Endodermal cell (in vitro differentiated cells): ENCODE data around the gene CENPX. TPM values are rescaled to one million over a fixed set of nuclear protein-coding genes. Genes with fewer than 3 reads are reported as not detected.

ENCODE experiments used
- DNase-seq: peaks from one replicate; pipeline ENCODE4 v3.0.0-alpha.2; 2017
- H3K27ac ChIP-seq: 2 replicates; pipeline ENCODE4 v1.5.1; 2013; ENCODE audit warnings: mild to moderate bottlenecking, low read depth, low read length, moderate library complexity
- H3K27me3 ChIP-seq: 2 replicates; pipeline ENCODE4 v1.6.1; 2013; ENCODE audit warnings: mild to moderate bottlenecking, low read length, moderate library complexity; ENCODE audit not compliant: insufficient read depth, control insufficient read depth, poor library complexity, severe bottlenecking
- H3K36me3 ChIP-seq: 2 replicates; pipeline ENCODE4 v1.7.0; 2013; ENCODE audit warnings: mild to moderate bottlenecking, low read length, moderate library complexity; ENCODE audit not compliant: control insufficient read depth, insufficient read depth
- H3K4me1 ChIP-seq: one replicate; pipeline ENCODE4 v1.7.0; 2013; ENCODE audit warnings: low read length; ENCODE audit not compliant: control insufficient read depth, insufficient read depth
- H3K4me3 ChIP-seq: 2 replicates; pipeline ENCODE4 v1.5.1; 2013; ENCODE audit warnings: mild to moderate bottlenecking, low read length, moderate library complexity
- H3K9ac ChIP-seq: 2 replicates; pipeline ENCODE4 v1.6.1; 2013; ENCODE audit warnings: mild to moderate bottlenecking, low read length, moderate library complexity; ENCODE audit not compliant: poor library complexity, severe bottlenecking; ENCODE audit errors: extremely low read depth
- H3K9me3 ChIP-seq: 2 replicates; pipeline ENCODE4 v1.6.1; 2013; ENCODE audit warnings: mild to moderate bottlenecking, low read length, moderate library complexity; ENCODE audit not compliant: control insufficient read depth
- H3K27ac Mint-ChIP-seq: 2 replicates; pipeline ENCODE4 v1.8.0; 2020; ENCODE audit warnings: mixed read lengths
- H3K27me3 Mint-ChIP-seq: 2 replicates; pipeline ENCODE4 v1.8.0; 2021; ENCODE audit warnings: mild to moderate bottlenecking, mixed read lengths; ENCODE audit not compliant: insufficient read depth
- H3K36me3 Mint-ChIP-seq: 2 replicates; pipeline ENCODE4 v1.8.0; 2020; ENCODE audit warnings: low read depth, mixed read lengths
- H3K4me1 Mint-ChIP-seq: 2 replicates; pipeline ENCODE4 v1.8.0; 2020; ENCODE audit warnings: mixed read lengths
- H3K4me3 Mint-ChIP-seq: 2 replicates; pipeline ENCODE4 v1.8.0; 2020; ENCODE audit warnings: mild to moderate bottlenecking, moderate library complexity, mixed read lengths
- H3K9me3 Mint-ChIP-seq: 2 replicates; pipeline ENCODE4 v1.8.0; 2020; ENCODE audit warnings: mild to moderate bottlenecking, mixed read lengths
- WGBS, 2 experiments: methylation state at CpG; one replicate each; pipeline versions ENCODE4 v1.1.5 to v1.1.7; 2013; ENCODE audit warnings: missing lambda C conversion rate in 2 of 2, mixed read lengths in 1 of 2; ENCODE audit not compliant: insufficient coverage in 1 of 2, insufficient read length in 1 of 2; 5-methylcytosine and 5-hydroxymethylcytosine counted together
- total RNA-seq, 2 donors: library from RNA; stranded (reverse); fragmentation: NEBNext Ultra II Directional in 1 of 2; extraction: Animal tissue kit (Norgen Biotek cat#: 25700) in 1 of 2; gene quantifications; 2 replicates in 1 of 2; 3 replicates in 1 of 2; pipeline ENCODE4 v1.2.1, GENCODE V29; 2021
- TF ChIP-seq, protein P1 (sequence below): fragments of 200-600 bp; sonication (generic); conservative IDR thresholded peaks from 2 replicates; pipeline ENCODE4 v1.5.0; 2021; ENCODE audit warnings: antibody characterized with exemption, mild to moderate bottlenecking

CENPX gene
- total RNA-seq, 2 donors from 2014 or later = 80.0 to 85.0 TPM

DNA sequence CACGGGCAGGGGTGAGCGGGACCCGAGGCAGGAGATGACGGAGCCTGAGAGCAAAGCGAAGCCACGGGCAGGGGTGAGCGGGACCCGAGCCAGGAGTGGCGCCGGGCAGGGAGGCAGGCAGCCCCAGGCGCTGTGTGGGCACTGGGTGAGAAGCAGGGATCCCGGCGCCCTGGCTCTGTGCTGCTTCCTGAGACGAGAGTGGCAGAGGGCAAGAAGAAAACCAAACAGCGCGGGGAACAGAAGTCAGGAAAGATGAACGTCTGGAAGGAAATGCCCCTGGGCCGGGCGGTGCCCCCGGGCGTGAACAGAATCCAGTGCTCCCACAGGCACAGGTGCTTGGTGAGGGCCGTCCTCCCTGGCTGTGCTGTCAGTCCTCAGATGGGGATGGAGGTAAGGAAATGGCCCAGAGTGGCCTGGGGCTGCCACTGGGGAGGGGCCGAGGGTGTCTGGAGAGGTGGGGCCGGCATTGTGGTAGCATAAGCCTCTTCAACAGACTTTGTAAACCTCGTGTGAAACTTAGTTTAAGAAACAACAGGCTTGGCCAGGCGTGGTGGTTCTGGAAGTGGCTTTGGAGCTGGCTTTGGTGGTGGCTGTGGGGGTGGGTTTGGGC lies 35.4 kb downstream of the CENPX start:
- DNase-seq = no peak
- H3K36me3 ChIP-seq = peaks cover 25% of the 10 kb centered on the region
- Mint-ChIP-seq H3K4me3 (no peak overlapping the region), H3K27me3 (no peaks in the 10 kb centered on the region), H3K4me1 (no peaks in the 10 kb centered on the region), H3K27ac (no peak overlapping the region), H3K36me3 (peaks cover 44% of the 10 kb centered on the region), H3K9me3 (no peaks in the 10 kb centered on the region)
- TF ChIP-seq, protein P1, sequence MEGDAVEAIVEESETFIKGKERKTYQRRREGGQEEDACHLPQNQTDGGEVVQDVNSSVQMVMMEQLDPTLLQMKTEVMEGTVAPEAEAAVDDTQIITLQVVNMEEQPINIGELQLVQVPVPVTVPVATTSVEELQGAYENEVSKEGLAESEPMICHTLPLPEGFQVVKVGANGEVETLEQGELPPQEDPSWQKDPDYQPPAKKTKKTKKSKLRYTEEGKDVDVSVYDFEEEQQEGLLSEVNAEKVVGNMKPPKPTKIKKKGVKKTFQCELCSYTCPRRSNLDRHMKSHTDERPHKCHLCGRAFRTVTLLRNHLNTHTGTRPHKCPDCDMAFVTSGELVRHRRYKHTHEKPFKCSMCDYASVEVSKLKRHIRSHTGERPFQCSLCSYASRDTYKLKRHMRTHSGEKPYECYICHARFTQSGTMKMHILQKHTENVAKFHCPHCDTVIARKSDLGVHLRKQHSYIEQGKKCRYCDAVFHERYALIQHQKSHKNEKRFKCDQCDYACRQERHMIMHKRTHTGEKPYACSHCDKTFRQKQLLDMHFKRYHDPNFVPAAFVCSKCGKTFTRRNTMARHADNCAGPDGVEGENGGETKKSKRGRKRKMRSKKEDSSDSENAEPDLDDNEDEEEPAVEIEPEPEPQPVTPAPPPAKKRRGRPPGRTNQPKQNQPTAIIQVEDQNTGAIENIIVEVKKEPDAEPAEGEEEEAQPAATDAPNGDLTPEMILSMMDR = no peak
- WGBS, 2 experiments = 94 to 97% methylated on average over 22 to 26 of the region's 26 CpGs
- H3K27me3 ChIP-seq = no peaks in the 10 kb centered on the region
- no peak overlapping the region for H3K4me3 ChIP-seq
- no peak overlapping the region for H3K9ac ChIP-seq
- no peak overlapping the region for H3K27ac ChIP-seq
- no peaks in the 10 kb centered on the region for H3K9me3 ChIP-seq
- H3K4me1 ChIP-seq = no peaks in the 10 kb centered on the region

DNA sequence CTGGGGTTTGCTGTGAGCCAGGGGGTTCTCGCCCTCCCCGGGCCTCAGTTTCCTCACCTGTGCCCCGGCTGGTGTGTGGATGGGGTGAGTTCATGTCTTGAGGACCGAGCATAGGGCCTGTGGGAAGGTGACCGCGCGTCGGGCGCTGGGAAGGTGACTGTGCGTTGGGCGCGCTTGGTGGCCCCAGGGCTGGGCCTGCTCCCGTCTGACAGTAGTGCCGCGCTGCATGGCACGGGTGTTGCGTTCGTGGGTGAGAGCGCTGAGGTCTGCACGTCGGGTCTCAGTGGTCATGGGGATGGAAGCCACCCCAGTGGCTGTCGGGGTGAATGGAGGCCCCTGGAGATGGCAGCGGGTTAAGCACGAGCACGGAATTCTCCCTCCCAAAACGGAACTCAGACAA lies 36.1 kb downstream of the CENPX start:
- no peak overlapping the region for H3K9ac ChIP-seq
- no peak overlapping the region for H3K27ac Mint-ChIP-seq
- no peaks in the 10 kb centered on the region for H3K27me3 Mint-ChIP-seq
- no peak overlapping the region for H3K4me3 Mint-ChIP-seq
- TF ChIP-seq, protein P1 = no peak
- peaks cover 25% of the 10 kb centered on the region for H3K36me3 ChIP-seq
- 94 to 97% methylated on average over 20 to 26 of the region's 26 CpGs for WGBS, 2 experiments
- no peak overlapping the region for H3K4me3 ChIP-seq
- no peaks in the 10 kb centered on the region for H3K4me1 Mint-ChIP-seq
- H3K9me3 ChIP-seq = no peaks in the 10 kb centered on the region
- no peak overlapping the region for H3K27ac ChIP-seq
- no peaks in the 10 kb centered on the region for H3K27me3 ChIP-seq
- peaks cover 44% of the 10 kb centered on the region for H3K36me3 Mint-ChIP-seq
- DNase-seq = no peak
- no peaks in the 10 kb centered on the region for H3K4me1 ChIP-seq
- H3K9me3 Mint-ChIP-seq = no peaks in the 10 kb centered on the region

DNA sequence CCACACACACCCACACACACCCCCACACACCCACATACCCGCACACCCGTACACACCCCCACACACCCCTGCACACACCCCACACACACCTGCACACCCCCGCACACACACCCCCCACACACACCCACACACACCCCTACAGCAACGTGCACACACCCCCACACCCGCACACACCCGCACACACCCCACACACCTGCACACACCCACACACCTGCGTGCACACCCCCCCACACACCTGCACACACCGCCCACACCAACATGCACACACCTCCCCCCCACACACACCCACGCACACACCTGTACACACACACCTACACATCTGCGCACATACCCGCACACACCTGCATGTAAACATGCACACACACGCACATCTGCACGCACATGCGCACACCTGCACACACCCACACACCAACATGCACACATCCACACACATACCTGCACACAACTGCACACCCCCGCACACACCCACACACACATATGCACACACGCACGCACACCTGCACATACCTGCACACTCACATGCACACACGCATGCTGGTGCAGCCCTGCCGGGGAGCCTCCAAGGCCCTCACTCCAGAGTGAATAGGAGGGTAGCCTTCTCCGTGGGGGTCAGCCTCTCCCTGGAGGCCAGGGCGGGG lies 37.8 kb downstream of the CENPX start:
- no peaks in the 10 kb centered on the region for H3K9me3 Mint-ChIP-seq
- DNase-seq = no peak
- peaks cover 43% of the 10 kb centered on the region for H3K36me3 Mint-ChIP-seq
- Histone ChIP-seq H3K9me3 (no peaks in the 10 kb centered on the region), H3K36me3 (peaks cover 31% of the 10 kb centered on the region), H3K27ac (no peak overlapping the region), H3K9ac (no peak overlapping the region), H3K4me3 (no peak overlapping the region), H3K27me3 (no peaks in the 10 kb centered on the region), H3K4me1 (no peaks in the 10 kb centered on the region)
- no peaks in the 10 kb centered on the region for H3K4me1 Mint-ChIP-seq
- WGBS, 2 experiments = 96% methylated on average over 14 of the region's 21 CpGs; no CpG with 5 or more reads in 1 of the 2 experiments
- no peak overlapping the region for H3K4me3 Mint-ChIP-seq
- no peak overlapping the region for H3K27ac Mint-ChIP-seq
- TF ChIP-seq, protein P1 = no peak
- H3K27me3 Mint-ChIP-seq = no peaks in the 10 kb centered on the region
